SK-N-MC (cell line): ENCODE measurements around the gene RAMP1.
"Not testable (repeated sequence)": the region's sequence is repeated elsewhere in the genome, so short reads cannot be mapped to it uniquely, and the experiment has no call there.

Experiments
- DNase-seq: peaks from one replicate; pipeline ENCODE4 v3.0.0-alpha.2; 2011; ENCODE audit warnings: low read depth, low spot score
- H3K27ac ChIP-seq: fragments of 200-600 bp; sonication (generic); 2 replicates; pipeline ENCODE4 v1.5.1; 2016; ENCODE audit warnings: mixed run types
- H3K36me3 ChIP-seq: fragments of 200-600 bp; sonication (generic); 2 replicates; pipeline ENCODE4 v1.6.1; 2017; ENCODE audit warnings: antibody characterized with exemption, low read length, mixed read lengths; ENCODE audit not compliant: insufficient read depth
- H3K4me3 ChIP-seq: fragments of 200-600 bp; sonication (generic); 2 replicates; pipeline ENCODE4 v1.5.1; 2016
- H3K9ac ChIP-seq: fragments of 200-600 bp; sonication (generic); 2 replicates; pipeline ENCODE4 v1.8.0; 2017; ENCODE audit warnings: mixed run types, mixed read lengths; ENCODE audit not compliant: insufficient read length
- H3K9me3 ChIP-seq: fragments of 200-600 bp; sonication (generic); 2 replicates; pipeline ENCODE4 v1.6.1; 2017; ENCODE audit warnings: low read depth, mild to moderate bottlenecking, antibody characterized with exemption, low read length, moderate library complexity, mixed read lengths
- EZH2 ChIP-seq: fragments of 200-600 bp; sonication (generic); IDR thresholded peaks from one replicate; pipeline ENCODE4 v1.6.1; 2017; ENCODE audit warnings: antibody characterized with exemption
- FOXP2 ChIP-seq: optimal IDR thresholded peaks from 2 replicates; pipeline ENCODE3; 2011; ENCODE audit warnings: mild to moderate bottlenecking, moderate library complexity; ENCODE audit not compliant: insufficient read depth; ENCODE audit errors: extremely low read length, control extremely low read depth
- POLR2AphosphoS5 ChIP-seq: IDR thresholded peaks from 2 replicates; pipeline ENCODE4 v1.6.1; 2012; ENCODE audit warnings: mild to moderate bottlenecking, low read depth, low read length, borderline replicate concordance

RAMP1 gene

DNA sequence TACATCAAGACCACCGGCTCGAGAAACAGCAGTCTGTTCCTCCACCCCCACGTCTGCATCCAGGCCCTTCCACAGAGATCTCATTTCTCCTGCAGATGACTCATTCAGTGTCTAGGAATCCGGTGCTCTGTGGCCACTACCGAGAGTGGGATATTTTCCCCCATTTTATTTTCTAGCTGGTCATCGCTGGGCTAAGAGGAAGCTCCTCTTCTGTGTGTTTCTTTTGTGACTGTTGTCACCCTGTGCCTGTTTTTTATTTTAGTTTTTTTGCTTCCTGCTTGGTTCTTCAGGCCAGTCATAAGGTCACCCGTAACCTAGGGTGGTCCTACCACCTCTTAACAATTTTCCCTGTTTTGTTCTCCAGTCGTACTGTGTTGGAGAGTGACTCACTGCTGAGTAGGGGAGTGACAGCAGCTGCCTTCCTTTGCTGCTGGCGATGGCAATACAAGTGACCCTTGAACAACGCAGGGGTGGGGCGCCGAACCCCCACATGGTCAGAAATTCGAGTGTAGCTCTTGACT is 6.7 kb downstream of the RAMP1 start:
- H3K9ac ChIP-seq, result no peak overlapping the region
- DNase-seq, result no peak
- no peak for TF ChIP-seq EZH2
- no peak for TF ChIP-seq POLR2AphosphoS5
- TF ChIP-seq FOXP2, result no peak

DNA sequence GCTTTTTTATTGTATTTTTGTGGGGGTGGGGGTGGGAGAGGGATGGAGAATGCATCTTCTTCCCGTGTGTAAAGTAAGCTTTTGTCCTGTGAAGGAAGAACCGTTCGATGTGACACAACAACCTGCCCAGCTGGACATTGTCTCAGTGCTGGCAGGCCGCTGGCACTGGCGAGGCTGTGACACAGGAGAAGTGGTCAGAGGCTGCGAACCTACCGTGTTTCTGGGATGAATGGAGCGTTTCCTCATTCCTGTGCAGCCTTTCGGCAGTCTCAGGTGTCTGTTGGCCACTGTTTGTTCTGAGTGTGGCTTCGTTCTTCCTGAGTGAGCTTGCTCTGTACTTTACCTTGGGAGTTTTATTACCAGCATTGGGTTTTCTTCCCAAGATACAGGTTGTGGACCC is 8.0 kb downstream of the RAMP1 start:
- TF ChIP-seq POLR2AphosphoS5, result no peak
- no peak for TF ChIP-seq EZH2
- TF ChIP-seq FOXP2, result no peak
- Histone ChIP-seq H3K4me3 (no peak overlapping the region), H3K27ac (no peak overlapping the region), H3K36me3 (no peaks in the 10 kb centered on the region), H3K9ac (no peak overlapping the region), H3K9me3 (no peaks in the 10 kb centered on the region)
- DNase-seq, result no peak

More for the DNA sequence above, 6.7 kb downstream of the RAMP1 start:
- Histone ChIP-seq H3K27ac (peak overlapping the region; percentile 14), H3K9me3 (no peaks in the 10 kb centered on the region), H3K4me3 (no peak overlapping the region), H3K36me3 (no peaks in the 10 kb centered on the region)

DNA sequence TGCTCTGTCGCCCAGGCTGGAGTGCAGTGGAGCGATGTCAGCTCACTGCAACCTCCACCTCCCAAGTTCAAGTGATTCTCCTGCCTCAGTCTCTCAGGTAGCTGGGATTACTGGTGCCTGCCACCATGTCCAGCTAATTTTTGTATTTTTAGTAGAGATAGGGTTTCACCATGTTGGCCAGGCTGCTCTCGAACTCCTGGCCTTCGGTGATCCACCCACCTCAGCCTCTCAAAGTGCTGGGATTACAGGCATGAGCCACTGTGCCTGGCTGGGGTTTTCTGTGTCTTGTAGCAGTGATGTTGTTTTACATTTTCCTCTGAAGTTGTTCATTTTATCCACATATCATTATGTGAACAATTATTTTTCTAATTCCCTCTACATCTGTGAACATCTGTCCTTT is 8.7 kb downstream of the RAMP1 start:
- not testable (repeated sequence) for H3K36me3 ChIP-seq, H3K9me3 ChIP-seq, DNase-seq
- peak overlapping the region; percentile 47 for H3K9ac ChIP-seq
- H3K4me3 ChIP-seq, result peak overlapping the region; percentile 57
- H3K27ac ChIP-seq, result peak overlapping the region; percentile 91

DNA sequence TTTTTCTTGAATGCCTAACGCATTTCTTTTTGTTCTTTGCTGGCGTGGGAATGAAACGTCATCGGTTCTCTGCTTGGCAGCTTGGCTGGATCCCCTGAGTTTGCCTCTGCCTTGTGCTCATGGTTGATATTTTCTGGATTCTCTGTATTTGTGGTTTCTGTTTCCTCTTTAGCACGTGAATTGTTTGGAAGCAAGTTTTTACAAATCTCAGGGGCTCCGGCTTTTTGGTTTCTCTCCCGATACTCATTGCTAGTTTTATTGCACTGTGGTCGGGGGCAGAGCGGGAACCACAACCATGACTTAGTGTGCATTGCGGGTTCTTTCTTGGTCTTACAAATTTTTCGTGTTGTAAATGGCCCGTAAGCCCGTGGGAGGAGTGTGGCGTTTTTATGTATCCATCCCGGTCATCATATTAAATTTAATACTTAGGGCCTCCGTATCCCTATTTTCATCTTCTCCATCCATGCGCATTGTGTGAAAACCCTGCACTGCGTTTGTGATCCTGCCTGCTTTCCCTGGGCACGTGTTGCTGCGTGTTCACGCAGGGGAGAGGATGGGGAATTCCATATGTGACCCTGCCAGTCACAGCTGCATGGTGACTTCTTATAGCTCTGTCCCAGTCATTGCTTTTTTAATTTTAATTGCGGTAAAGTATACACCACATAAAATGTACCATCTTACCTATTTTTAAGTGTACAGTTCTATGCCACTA is 9.4 kb downstream of the RAMP1 start:
- Histone ChIP-seq H3K9ac (peak overlapping the region; percentile 47), H3K4me3 (peak overlapping the region; percentile 57), H3K36me3 (no peaks in the 10 kb centered on the region; the same call in 1 of the 2 replicates), H3K27ac (peak overlapping the region; percentile 91), H3K9me3 (no peaks in the 10 kb centered on the region)
- no peak for TF ChIP-seq EZH2
- no peak for TF ChIP-seq POLR2AphosphoS5
- no peak for TF ChIP-seq FOXP2
- DNase-seq, result peak; percentile 63

DNA sequence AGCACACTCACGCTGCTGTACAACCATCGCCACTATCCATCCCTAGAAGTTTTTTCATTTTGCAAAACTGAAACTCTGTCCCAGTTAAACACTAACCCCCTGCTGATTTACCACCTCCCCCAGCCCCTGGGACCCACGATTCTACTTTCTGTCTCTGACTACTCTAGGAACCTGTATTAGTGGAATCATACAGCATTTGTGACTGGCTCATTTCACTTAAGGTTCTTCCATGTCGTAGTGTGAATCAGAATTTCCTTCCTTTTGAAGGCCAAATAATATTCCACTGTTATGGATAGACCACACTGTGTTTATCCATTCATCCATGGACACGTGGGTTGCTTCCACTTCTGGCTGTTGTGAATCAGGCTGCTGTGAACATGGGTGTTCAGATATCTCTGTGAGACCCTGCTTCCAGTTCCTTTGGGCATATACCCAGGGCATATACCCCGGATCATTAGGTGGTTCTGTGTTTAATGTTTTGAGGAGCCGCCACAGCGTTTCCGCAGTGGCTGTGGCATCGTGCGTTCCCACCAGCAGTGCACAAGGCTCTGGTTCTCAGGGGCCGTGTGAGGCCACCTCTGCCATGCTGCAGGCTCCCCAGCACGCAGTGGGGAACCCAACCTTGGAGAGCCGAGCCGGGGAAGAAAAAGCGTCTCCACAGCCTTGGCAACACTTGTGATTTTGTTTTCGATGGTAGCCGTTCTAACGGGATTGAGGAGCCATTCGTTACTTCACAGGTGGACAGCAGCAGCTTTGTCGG is 10.1 kb downstream of the RAMP1 start:
- Histone ChIP-seq H3K4me3 (no peak overlapping the region), H3K36me3 (no peaks in the 10 kb centered on the region; the same call in 1 of the 2 replicates), H3K9ac (no peak overlapping the region), H3K27ac (no peak overlapping the region), H3K9me3 (no peaks in the 10 kb centered on the region)
- no peak for DNase-seq
- TF ChIP-seq FOXP2 (no peak), POLR2AphosphoS5 (no peak), EZH2 (no peak)

DNA sequence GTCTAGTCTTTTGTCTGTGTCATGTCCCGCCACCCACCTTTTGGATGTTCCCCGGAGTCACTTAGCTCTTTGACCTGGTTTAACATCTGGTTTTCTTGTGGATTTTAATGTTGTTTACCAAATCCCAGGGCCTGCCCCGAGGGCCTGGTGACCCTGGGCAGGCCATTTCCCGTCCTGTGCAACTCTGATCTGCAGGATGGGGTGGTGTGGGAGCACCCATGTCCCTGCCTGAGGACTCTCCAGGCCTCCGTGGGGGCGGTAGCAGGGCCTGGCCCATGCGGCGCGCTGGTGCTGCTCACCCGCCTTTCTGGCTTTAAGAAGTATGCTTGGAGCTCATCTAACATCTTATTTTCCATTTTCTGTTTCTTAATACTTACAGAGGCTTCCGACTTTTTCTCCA is 10.7 kb downstream of the RAMP1 start:
- no peak for TF ChIP-seq FOXP2
- TF ChIP-seq POLR2AphosphoS5, result no peak
- TF ChIP-seq EZH2, result no peak
- no peaks in the 10 kb centered on the region for H3K9me3 ChIP-seq
- no peak overlapping the region for H3K9ac ChIP-seq
- peak overlapping the region; percentile 34 for H3K27ac ChIP-seq
- no peak for DNase-seq
- H3K4me3 ChIP-seq, result no peak overlapping the region
- no peaks in the 10 kb centered on the region; the same call in 1 of the 2 replicates for H3K36me3 ChIP-seq

DNA sequence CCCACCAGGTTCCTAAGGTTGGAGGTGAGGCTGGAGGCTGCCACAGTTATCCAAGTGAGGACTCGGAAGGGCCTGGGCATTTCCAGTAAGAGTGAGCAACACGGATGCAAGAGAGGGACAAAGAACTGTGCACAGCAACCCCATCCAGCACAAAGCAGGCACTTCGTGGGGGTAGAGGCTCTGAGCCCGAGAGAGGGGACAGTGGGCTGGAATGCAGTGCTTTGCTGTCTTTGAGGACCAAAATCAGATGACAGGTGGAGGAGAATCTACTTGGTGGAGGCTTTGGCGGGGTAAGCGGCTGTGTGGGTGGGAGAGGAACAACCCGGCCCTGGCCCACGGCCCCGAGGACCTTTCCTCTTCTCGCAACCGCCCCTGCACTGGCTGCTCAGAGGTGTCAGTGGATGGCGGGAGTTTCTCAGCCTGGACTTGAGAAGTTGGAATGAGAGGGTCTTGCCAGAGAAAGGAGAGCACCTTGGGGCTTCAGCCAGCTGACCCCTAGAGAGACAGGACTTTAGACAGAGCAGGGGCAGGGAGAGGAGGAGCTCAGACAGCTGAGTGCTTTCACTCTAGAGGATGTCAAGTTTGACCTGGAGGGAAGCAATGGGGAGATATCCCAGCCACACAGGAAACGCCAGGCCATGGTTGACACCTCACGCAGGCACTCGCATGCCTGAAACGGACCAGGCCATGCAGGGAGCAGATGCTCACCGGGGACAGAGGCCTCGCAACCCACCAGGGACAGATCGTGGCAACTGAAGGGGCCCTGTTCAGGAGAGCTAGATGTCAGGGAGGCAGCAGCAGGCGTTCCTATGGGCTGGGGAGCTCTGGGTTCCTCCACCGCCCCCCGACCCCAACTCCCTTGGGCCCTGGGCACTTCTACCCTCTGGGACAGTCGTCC is 11.6 kb downstream of the RAMP1 start:
- no peak for DNase-seq
- no peak overlapping the region for H3K9ac ChIP-seq
- H3K27ac ChIP-seq, result peak overlapping the region; percentile 58; the same call in 1 of the 2 replicates
- H3K4me3 ChIP-seq, result no peak overlapping the region
- TF ChIP-seq FOXP2 (no peak), EZH2 (no peak), POLR2AphosphoS5 (no peak)
- no peaks in the 10 kb centered on the region for H3K9me3 ChIP-seq
- H3K36me3 ChIP-seq, result no peaks in the 10 kb centered on the region; the same call in 1 of the 2 replicates

DNA sequence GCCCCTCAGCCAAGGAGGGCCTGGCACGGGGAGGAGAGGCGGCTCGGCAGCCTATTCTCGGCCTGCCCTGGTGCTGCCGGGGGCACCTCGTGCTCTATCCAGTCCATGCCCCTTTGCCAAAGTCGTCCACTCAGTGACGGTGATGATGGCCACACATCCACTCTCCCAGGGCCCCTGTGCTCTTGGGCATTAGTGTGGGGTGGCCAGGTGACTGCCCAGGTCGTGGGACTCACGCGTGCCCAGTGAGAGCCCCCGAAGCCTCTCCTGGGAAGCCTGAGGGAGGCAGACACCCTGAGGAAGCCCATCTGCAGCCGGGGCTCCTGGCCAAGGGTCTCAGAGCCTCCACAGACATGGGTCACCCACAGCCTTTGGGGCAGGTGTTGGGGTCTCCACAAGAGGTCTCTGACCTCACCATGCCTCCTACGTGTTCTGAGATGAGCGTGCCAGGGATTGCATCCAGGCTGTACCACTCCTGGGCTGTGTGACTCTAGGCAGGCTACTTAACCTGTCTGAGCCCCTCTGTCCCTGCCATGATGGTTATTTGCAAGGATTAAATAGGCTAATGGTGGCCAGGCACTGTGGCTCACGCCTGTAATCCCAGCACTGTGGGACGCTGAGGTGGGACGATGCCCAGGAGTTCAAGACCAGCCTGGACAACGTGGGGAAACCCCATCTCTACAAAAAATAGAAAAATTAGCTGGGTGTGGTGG is 12.9 kb downstream of the RAMP1 start:
- TF ChIP-seq FOXP2 (no peak), EZH2 (no peak), POLR2AphosphoS5 (no peak)
- Histone ChIP-seq H3K36me3 (no peaks in the 10 kb centered on the region; the same call in 1 of the 2 replicates), H3K4me3 (no peak overlapping the region), H3K9ac (no peak overlapping the region), H3K27ac (no peak overlapping the region), H3K9me3 (no peaks in the 10 kb centered on the region)
- DNase-seq, result no peak
